MV-4-11 (cell line): ENCODE measurements around the gene ACTL6B.
"Not testable (repeated sequence)": the region's sequence is repeated elsewhere in the genome, so short reads cannot be mapped to it uniquely, and the experiment has no call there.

Experiments
- DNase-seq: peaks from one replicate; lab custom pipeline; 2025; lab: John Stamatoyannopoulos, UW

ACTL6B gene

DNA sequence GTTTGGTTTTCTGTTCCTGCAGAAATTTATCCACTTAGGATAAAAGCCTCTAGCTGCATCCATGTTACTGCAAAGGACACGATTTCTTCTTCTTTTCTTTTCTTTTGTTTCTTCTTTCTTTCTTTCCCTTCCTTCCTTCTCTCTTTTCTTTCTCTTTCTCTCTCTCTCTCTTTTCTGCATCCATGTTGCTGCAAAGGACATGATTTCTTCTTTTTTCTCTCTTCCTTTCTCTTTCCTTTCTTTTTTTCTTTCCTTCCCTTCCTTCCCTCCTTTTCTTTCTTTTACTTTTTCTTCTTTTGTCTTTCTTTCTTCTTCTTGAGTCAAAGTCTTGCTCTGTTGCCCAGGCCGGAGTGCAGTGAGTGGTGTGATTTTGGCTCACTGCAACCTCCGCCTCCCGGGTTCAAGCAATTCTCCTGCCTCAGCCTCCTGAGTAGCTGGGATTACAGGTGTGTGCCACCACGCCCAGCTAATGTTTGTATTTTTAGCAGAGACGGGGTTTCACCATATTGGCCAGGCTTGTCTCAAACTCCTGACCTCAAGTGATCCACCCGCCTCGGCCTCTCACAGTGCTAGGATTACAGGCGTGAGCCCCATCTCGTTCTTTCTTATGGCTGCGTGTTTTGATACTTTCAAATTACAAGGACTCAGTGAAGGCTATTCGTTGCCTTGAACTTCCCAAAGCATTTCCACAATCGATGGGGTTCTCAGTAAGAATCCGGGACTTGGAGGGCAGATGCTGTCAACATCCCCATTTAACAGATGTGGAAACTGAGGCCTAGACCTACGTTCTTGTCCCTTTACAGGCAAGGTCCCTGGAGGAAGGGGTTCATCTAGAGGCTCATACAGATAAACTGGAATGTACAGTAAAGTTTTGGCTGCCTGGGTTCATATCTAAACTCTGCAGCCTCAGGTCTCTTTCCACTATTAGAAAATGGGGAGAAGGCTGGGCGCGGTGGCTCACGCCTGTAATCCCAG lies 15.4 kb upstream of the ACTL6B start:
- no peak for DNase-seq

DNA sequence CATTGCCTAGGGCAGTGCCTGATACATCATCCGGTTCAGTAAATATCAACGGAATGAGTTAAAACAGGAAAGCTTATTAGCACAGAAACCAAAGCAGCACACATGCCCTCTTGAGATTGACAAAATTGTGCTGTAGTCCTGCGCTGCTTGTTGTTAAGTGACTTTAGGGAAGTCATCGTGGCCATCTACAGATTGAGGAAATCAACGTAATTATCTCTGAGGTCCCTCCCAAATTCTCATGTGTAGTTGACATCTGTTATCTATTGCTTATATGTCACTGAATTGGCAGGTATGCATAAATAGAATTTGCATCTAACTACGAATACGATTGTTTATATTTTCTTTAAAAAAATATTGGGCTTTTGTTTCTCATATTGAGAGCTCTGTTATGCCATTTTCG lies 13.8 kb upstream of the ACTL6B start:
- no peak for DNase-seq

DNA sequence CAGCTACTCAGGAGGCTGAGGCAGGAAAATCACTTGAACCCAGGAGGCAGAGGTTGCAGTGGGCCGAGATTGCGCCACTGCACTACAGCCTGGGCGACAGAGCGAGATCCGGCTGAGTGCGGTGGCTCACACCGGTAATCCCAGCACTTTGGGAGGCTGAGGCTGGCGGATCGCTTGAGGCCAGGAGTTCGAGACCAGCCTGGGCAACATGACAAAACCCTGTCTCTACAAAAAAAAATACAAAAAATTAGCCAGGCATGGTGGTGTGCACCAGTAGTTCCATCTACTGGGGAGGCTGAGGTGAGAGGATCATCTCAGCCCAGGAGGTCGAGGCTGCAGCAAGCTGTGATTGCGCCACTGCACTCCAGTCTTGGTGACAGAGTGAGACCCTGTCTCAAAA lies 12.9 kb upstream of the ACTL6B start:
- not testable (repeated sequence) for DNase-seq

DNA sequence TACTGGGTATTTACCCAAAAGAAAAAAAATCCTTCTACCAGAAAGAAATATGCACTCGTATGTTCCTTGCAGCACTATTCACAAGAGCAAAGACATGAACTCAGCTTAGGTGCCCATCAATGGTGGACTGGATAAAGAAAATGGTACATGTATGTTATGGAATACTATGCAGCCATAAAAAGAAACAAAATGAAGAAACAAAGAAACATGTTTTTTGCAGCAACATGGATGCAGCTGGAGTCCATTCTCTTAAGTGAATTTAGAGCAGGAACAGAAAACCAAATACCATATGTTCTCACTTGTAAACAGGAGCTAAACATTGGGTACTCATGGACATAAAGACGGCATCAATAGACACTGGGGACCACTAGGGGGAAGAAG lies 11.8 kb upstream of the ACTL6B start:
- DNase-seq: no peak

DNA sequence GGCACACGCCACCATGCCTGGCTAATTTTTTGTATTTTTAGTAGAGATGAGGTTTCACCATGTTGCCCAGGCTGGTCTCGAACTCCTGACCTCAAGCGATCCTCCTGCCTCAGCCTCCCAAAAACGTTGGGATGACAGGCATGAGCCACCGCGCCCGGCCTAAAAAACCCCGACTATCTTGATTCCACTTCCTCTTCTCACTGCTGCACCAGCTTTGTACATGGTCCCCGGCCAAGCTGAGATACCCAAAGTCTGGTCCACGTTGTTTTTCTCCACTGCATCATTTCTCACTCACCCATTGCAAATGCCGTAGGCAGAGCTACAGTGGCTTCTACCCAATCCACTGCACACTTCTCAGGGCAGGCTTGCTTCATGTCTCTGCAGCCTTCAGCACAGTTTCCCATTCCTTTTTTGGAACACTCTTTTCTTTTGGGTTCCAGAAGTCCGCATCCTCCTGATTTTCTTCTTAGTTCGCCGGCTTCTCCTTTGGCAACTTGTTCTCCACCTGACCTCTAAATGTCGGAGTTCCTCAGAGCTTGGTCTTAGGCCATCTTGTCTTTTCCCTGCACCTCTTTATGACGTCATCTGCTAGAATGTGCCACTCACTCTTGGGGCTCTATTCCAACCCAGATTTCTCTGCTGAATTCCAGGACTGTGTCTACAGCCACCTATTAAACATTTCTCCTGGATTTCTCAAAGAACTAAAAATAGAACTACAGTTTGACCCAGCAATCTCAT lies 11.3 kb upstream of the ACTL6B start:
- peak; percentile 54 for DNase-seq

DNA sequence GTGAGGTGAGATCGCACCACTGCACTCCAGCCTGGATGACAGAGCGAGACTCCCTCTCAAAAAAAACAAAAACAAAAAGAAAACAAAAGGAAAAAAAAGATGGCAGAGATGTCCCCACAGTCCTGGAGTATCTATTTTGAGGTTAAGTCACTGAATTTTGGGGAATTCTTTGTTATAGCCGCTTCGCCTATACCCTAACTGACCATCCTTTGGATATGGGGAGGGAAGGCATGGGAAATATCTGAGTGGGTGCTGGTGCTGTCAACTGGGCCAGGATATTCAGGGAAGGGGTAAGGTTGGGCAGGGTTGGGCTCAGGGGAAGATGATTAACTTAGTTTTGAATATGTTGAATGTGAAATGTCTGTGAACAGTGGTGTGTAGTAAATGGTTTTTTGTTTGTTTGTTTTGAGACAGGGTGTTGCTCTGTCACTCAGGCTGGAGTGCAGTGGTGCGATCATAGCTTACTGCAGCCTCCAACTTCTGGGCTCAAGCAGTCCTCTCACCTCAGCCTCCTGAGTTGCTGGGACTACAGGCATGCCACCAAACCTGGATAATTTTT lies 9.0 kb upstream of the ACTL6B start:
- no peak for DNase-seq

DNA sequence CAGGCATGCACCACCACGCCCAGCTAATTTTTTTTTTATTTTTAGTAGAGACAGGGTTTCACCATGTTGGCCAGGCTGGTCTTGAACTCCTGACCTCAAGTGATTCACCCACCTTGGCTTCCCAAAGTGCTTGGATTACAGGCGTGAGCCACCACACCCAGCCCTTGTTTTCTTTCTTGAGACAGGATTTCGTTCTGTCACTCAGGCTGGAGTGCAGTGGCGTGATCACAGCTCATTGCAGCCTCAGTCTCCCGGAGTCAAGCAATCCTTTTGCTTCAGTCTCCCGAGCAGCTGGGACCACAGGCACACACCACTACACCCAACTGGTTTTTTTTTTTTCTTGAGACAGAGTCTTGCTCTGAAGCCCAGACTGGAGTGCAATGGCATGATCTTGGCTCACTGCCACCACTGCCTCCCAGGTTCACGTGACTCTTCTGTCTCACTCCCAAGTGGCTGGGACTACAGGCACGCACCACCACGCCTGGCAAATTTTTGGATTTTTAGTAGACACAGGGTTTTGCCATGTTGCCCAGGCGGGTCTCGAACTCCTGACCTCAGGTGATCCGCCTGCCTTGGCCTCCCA lies 6.0 kb upstream of the ACTL6B start:
- DNase-seq: not testable (repeated sequence)

DNA sequence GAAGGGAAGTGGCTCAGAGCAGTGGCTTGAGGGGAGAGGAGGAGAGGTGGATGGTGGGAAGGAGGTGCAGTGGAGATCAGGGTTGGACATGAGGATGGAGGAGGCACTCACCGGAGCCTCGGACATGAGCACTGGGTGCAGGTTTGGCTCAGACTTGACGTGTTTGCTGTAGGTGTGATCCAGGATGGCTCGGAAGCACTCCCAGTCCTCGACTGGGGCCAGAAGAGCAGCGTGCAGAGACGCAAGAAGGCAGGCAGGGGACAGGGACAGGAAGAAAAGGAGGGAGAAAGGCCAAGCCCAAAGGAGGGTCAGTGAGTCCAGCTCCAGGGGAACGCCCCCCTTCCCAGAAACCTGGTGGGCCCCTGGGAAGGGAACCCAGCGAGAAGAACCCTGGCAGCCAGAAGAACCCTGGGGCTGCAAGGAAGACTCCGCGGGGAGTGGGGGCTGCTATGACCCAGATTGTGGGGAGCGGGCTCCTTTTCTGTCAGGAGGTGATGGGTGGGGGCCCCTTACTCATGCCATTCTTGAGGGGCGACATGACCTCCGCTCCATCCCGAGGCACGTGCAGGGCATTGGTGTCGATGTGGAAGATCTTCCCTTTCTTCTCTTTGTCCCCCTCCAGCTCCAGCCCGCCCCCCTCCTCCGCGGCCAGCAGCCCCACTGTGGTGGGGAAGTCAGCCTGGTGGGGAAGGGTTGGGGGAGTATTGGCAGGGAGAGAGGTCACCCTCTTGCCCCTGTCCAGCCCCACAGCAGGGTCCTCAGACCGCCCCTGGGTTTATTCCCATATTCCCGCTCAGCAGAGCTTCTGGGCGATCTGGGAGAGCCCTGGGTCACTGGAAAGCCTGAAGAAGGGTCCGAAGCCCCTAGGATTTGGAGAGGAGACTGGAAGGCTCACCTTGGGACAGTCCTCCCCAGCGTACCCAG lies 1.1 kb downstream of the ACTL6B start:
- no peak for DNase-seq

DNA sequence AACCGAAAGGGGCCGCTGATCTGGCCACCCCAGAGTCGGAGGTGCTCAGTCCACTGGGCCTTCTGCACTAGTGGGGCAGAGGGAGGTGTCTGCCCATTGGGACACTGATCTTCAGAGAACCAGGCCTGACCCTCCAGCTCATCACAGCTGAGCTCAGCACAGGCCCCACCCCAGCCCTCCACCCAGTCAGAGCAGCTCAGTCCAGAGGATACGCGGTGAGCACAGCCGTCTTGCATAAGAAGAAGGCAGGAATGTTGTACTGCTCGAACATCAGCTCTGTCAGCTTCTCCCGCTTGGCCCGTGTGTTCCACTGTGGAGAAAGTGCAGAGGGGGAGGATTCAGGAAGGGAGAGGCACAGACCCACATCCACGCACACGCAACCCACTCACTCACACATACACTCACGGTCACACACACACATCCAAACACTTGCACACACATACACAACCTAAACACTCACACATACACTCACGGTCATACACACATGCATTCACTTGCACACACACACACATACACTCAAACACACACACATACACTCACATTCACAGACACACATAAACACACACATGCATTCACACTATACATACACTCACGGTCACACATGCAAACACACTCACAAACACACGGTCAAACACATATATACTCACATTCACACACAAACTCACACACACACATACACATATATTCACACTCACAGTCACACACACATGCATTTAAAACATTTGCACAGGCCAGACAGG lies 6.3 kb downstream of the ACTL6B start:
- no peak for DNase-seq

DNA sequence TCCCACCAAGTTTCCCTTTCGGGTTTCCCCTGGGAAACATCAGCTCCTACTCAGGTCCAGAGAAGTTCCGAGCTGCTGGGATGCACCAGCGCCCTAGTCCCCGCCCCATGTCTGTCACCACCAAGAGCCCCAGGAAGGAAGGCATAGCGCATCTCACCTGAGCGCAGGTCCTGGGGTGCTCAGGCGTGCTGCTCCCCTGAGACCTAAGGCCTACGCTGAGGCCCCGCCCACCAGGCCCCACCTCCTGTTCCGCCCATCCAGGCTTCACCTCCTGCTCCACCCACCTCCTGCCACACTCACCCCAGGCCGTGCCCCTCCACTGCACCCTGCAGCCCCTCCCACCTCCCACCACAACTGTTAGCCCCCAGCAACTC lies 13.7 kb downstream of the ACTL6B start:
- DNase-seq: no peak

DNA sequence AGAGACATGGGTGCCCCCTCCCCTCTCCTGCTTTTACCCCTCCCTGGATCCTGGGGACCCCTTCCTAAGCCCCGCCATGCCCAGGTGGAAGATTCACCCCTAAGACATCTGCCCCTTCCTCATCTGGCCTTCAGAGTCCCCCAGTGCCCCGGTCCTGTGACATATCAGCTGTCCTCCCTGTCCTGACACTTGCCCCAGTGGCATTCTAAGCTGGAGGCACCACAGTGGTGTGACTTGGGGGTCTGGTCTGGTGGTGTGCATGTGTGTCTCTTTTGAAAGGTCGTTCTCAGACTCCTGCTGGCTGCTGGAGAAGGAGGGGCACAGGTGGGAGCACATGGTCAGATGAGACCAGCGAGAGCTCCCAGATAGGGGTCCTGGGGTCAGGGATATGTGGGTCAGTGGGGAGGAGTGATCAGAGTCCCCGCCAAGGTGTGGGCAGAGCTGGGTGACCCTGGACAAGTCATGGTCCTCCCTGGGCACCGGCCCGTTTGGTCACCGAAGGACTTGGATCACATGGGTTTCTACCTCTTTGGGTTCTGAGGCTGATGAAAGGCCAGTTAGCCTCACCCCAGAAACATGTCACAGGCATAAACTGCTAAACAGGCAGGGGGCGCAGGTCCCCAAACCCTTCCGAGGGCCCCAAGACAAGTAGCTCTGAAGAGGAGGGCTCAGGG lies 14.3 kb downstream of the ACTL6B start:
- no peak for DNase-seq

DNA sequence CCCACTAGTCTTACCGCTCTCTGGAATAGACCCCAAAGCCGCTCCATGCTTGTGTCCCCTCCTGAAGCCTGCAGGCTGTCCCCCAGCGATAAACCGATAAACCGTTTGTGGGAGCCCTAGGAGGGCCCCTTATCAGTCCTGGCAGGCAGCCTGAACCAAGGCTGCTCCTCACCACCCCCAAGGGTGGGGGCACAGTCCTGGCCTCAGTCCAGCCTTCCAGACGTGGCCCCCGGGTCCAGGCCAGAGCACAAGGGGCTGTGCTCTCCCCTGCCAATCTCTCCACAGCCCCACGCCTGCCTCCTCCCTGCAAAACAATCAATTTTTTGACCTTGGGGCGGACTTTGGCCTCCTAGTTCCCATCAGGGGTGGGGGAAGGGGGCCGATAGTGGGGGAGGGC lies 14.8 kb downstream of the ACTL6B start, which contains the start of gene TFR2:
Gene TFR2 (minus strand): TSS at position 90 of the 397 bp plus-strand sequence. CDS start 43 bp downstream, at position 47.
- DNase-seq: no peak

DNA sequence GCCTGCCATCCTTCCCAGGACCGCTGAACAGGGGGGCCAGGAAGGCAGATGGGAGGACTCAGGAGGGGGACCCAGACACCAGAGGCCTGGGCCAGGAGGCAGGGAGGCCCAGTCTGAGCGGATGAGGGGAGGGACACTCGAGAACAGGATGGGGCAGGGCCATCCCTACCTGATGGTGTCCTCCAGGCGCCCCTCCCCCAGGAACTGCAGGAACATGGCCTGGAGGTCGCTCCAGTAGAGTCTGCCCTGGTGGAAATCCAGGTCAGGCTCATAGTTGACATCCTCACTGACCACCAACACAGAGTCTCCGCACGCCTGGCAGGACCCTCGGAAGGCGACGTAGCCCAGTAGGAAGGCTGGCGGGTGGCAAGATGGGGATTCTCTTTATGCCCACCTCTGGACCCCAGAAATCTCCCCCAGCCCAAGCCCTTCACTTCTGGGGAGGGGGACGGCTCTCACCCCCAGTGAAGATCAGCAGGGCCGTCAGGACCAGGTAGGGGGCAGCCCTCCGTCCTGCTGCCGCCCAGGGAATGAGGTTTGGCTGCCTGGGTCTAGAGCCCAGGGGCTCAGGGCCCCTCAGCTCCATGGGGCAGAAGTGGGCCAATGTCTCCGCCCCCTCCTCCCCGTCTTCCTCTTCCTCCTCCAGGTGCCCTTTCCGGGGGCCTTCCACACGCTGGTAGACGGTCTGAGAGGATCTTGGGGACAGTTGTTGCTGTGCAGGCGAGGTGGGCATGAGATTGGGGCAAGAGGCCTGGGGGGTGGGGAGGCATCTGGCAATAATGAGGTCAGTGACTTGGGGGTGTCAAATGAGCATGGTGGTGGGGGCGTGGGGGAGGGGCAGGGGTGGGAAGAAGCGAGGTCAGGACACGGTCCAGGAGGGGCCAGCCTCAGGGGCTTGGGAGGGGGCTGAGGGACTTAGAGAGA lies 15.5 kb downstream of the ACTL6B start:
- DNase-seq: no peak

DNA sequence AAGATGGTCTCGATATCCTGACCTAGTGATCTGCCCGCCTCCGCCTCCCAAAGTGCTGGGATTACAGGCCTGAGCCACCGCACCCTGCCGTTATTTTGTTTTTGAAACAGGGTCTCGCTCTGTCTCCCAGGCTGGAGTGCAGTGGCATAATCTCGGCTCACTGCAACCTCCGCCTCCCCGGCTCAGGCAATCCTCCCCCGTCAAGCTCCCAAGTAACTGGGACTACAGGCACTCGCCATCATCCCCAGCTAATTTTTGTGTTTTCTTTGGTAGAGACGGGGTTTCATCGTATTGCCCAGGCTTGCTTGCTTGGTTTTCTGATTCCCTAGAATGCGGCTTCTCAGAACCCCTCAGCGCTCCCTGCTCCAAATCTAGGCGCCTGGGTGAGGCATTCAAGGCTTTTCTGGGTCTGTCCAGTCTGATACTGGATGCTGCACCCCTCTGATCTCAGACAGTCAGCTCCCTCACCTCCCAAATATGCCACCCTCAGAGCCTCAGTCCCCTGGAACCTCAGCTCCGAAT lies 16.2 kb downstream of the ACTL6B start:
- DNase-seq: no peak

DNA sequence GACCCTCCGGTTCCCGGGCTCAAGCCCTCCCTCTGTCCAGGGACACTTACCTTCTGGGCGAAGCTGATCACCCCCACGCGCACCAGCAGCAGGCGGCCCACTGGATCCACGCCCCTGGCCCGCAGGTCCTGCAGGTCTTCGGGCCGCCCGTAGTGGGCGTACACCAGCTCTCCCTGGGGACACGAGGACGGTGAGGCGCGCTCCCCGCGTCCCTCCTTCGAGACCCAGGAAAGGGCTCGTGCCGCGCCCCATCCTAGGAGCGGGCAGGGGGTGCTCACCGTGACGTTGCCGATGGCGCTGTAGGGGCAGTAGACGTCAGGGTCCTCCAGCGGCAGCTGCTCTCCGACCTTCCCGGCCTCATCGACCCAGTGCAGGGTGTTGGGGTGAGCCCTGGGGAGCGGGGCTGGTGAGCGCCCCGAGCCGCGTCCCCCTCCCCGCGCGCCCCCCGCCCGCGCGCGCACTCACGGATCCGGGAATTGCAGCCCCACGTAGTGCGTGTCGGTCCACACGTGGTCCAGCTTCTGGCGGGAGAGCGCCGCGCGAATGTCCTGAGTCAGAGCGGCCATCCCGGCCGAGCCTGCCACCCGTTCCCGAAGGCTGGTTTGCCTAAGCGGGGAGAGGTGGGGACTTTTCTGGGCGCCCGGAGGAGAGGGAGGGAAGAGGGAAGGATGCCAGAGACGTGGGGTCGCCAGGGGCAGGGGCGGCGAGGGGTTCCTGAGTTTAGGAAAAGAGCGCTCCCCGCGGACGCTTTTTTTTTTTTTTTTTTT lies 23.1 kb downstream of the ACTL6B start:
- DNase-seq: peak; percentile 60

DNA sequence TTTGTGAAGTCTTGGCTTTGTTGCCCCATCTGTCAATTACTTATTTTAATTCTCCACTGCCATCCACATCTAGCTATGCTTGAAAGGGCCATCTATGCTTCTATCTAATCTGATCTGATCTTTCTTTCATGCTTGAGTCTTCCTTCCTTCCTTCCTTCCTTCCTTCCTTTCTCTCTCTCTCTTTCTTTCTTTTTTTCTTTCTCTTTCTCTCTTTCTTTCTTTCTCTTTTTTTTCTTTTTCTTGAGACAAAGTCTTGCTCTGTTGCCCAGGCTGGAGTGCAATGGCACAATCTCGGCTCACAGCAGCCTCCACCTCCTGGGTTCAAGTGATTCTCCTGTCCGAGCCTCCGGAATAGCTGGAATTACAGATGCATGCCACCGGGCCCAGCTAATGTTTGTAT lies 26.2 kb downstream of the ACTL6B start:
- no peak for DNase-seq

DNA sequence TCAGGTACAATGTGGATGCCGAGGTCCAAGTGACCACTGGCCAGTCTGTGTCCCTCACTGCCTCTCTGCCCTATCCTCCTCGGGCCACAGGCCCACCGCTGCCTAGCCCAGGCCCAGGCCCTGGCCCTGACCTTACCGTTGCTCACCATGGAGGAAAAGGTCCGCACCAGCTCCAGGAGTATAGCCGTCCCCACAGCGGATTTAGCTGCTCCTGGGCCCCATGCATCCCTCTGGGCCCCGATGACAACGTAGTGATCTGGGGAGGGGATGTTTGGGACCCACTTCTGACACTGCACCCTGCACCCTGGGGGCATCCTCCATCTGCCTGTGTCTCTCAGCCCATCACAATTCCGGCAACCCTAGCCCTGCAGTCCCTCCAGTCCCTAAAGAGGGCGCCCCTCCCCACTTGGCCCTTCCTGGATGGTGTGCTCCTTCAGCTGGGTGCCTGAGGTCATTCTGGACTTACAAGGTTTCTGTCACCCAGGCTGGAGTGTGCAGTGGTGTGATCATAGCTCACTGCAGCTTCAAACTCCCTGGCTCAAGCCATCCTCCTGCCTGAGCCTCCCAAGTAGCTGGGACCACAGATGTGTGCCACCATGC lies 27.0 kb downstream of the ACTL6B start:
- DNase-seq: peak; percentile 57

DNA sequence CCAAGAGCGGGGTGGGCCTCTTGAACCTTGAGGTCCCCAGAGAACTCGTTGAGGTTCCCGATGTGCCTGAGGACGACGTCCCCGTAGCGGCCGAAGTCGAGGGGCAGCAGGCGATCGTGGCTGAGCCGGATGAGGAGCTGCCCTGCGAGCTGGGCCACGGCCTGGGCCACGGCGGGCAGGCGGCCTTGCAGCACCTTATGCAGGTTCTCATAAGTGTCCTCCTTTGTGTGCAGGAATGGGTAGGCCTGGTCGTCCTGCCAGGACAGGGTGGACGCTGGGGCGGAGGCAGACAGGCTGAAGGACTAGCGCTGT lies 29.1 kb downstream of the ACTL6B start:
- no peak for DNase-seq
